ENCODE results near the gene ZFR2. TPM values are rescaled to one million over a fixed set of nuclear protein-coding genes. Genes with fewer than 3 reads are reported as not detected.

ZFR2 gene
- total RNA-seq, 6 experiments from 2014 or later: not detected

- Mint-ChIP-seq H3K27ac (no peak overlapping the region), H3K4me3 (no peak overlapping the region), H3K9me3 (no peaks in the 10 kb centered on the region), H3K4me1 (ENCODE audit: low read depth) (no peaks in the 10 kb centered on the region), H3K27me3 (ENCODE audit: insufficient read depth) (peaks cover 10% of the 10 kb centered on the region), H3K36me3 (ENCODE audit: low read depth) (peaks cover 4% of the 10 kb centered on the region; the same call in 1 of the 2 replicates)
- DNase-seq: no peak
- TF ChIP-seq CTCF (IDR thresholded peaks at IDR 0.05): no peak
Observed at GRCh38 chr19:3771000-3771905, 97.6 kb downstream of the ZFR2 start.

- DNase-seq: no peak
- Mint-ChIP-seq H3K4me3 (no peak overlapping the region), H3K27ac (no peak overlapping the region), H3K27me3 (ENCODE audit: insufficient read depth) (peaks cover 10% of the 10 kb centered on the region), H3K9me3 (no peaks in the 10 kb centered on the region), H3K4me1 (ENCODE audit: low read depth) (no peaks in the 10 kb centered on the region), H3K36me3 (ENCODE audit: low read depth) (peaks cover 4% of the 10 kb centered on the region; the same call in 1 of the 2 replicates)
- no peak for TF ChIP-seq CTCF (IDR thresholded peaks at IDR 0.05)
Observed at GRCh38 chr19:3770136-3770999, 98.5 kb downstream of the ZFR2 start.

GRCh38 chr19:3769494-3769893 is 99.3 kb downstream of the ZFR2 start:
- no peak for DNase-seq
- no peak overlapping the region for H3K27ac Mint-ChIP-seq
- H3K9me3 Mint-ChIP-seq: no peaks in the 10 kb centered on the region
- TF ChIP-seq CTCF (IDR thresholded peaks at IDR 0.05): no peak
- H3K27me3 Mint-ChIP-seq (ENCODE audit: insufficient read depth): peaks cover 7% of the 10 kb centered on the region
- H3K4me3 Mint-ChIP-seq: no peak overlapping the region
- H3K36me3 Mint-ChIP-seq (ENCODE audit: low read depth): peaks cover 4% of the 10 kb centered on the region; the same call in 1 of the 2 replicates
- no peaks in the 10 kb centered on the region for H3K4me1 Mint-ChIP-seq (ENCODE audit: low read depth)

GRCh38 chr19:3768748-3769099 is 100.1 kb downstream of the ZFR2 start:
- Mint-ChIP-seq H3K36me3 (ENCODE audit: low read depth) (peaks cover 4% of the 10 kb centered on the region; the same call in 1 of the 2 replicates), H3K4me3 (no peak overlapping the region), H3K27me3 (ENCODE audit: insufficient read depth) (peaks cover 2% of the 10 kb centered on the region), H3K4me1 (ENCODE audit: low read depth) (no peaks in the 10 kb centered on the region), H3K9me3 (no peaks in the 10 kb centered on the region), H3K27ac (no peak overlapping the region)
- no peak for TF ChIP-seq CTCF (IDR thresholded peaks at IDR 0.05)
- DNase-seq: no peak

GRCh38 chr19:3768015-3768747 is 100.7 kb downstream of the ZFR2 start:
- no peak overlapping the region for H3K4me3 Mint-ChIP-seq
- no peaks in the 10 kb centered on the region; the same call in 1 of the 2 replicates for H3K27me3 Mint-ChIP-seq (ENCODE audit: insufficient read depth)
- no peak for DNase-seq
- no peak for TF ChIP-seq CTCF (IDR thresholded peaks at IDR 0.05)
- H3K4me1 Mint-ChIP-seq (ENCODE audit: low read depth): peaks cover 3% of the 10 kb centered on the region
- peaks cover 6% of the 10 kb centered on the region; the same call in 1 of the 2 replicates for H3K36me3 Mint-ChIP-seq (ENCODE audit: low read depth)
- no peaks in the 10 kb centered on the region for H3K9me3 Mint-ChIP-seq
- no peak overlapping the region for H3K27ac Mint-ChIP-seq
